Neuronal stem cell (in vitro differentiated cells): ENCODE data around the gene FOXF2.

ENCODE experiments used
- DNase-seq: peaks from one replicate; pipeline ENCODE4 v3.0.0-alpha.2; 2013; ENCODE audit warnings: low spot score
- H2AFZ ChIP-seq: one replicate; pipeline ENCODE4 v1.6.1; 2013; ENCODE audit warnings: mild to moderate bottlenecking, low read length, inconsistent platforms
- H2AK5ac ChIP-seq: 2 replicates; pipeline ENCODE4 v1.6.1; 2013; ENCODE audit warnings: low read depth, mild to moderate bottlenecking, inconsistent platforms, low read length, moderate library complexity, mixed read lengths
- H2BK120ac ChIP-seq: 2 replicates; pipeline ENCODE4 v1.6.1; 2013; ENCODE audit warnings: low read depth, mild to moderate bottlenecking, inconsistent platforms, low read length, moderate library complexity, mixed read lengths
- H2BK12ac ChIP-seq: one replicate; pipeline ENCODE4 v1.6.1; 2013; ENCODE audit warnings: low read length, inconsistent platforms
- H2BK15ac ChIP-seq: 2 replicates; pipeline ENCODE4 v1.6.1; 2013; ENCODE audit warnings: mild to moderate bottlenecking, low read length, inconsistent platforms, mixed read lengths
- H2BK5ac ChIP-seq: one replicate; pipeline ENCODE4 v1.6.1; 2013; ENCODE audit warnings: inconsistent platforms, mild to moderate bottlenecking, low read length, moderate library complexity
- H3K14ac ChIP-seq: one replicate; pipeline ENCODE4 v1.6.1; 2013; ENCODE audit warnings: low read length, inconsistent platforms
- H3K18ac ChIP-seq: 2 replicates; pipeline ENCODE4 v1.6.1; 2013; ENCODE audit warnings: low read length, inconsistent platforms
- H3K23ac ChIP-seq: 2 replicates; pipeline ENCODE4 v1.6.1; 2013; ENCODE audit warnings: low read depth, mild to moderate bottlenecking, mixed read lengths, low read length, inconsistent platforms; ENCODE audit not compliant: poor library complexity
- H3K27ac ChIP-seq: replicated peaks from 3 replicates; pipeline ENCODE4 v1.5.1; 2013; ENCODE audit warnings: low read length, inconsistent platforms
- H3K27me3 ChIP-seq, 3 experiments: 2 replicates each; pipeline ENCODE4 v1.6.1; 2013; ENCODE audit warnings: low read length in 3 of 3, mild to moderate bottlenecking in 2 of 3, inconsistent platforms in 1 of 3, low read depth in 1 of 3, mixed read lengths in 1 of 3, moderate library complexity in 1 of 3; ENCODE audit not compliant: control insufficient read depth in 3 of 3, insufficient read depth in 3 of 3
- H3K36me3 ChIP-seq, 2 donors: replicated peaks in 1 of 2; 2 replicates each; pipeline ENCODE4 v1.6.1; 2013; ENCODE audit warnings: low read length in 2 of 2; ENCODE audit not compliant: control insufficient read depth in 2 of 2, insufficient read depth in 2 of 2
- H3K4ac ChIP-seq: 2 replicates; pipeline ENCODE4 v1.6.1; 2013; ENCODE audit warnings: inconsistent platforms, mild to moderate bottlenecking, low read length, moderate library complexity
- H3K4me1 ChIP-seq, 2 donors: 1 replicate in 1 of 2; 2 replicates in 1 of 2; pipeline ENCODE4 v1.6.1; 2013; ENCODE audit warnings: low read length in 2 of 2, low read depth in 1 of 2; ENCODE audit not compliant: control insufficient read depth in 2 of 2, insufficient read depth in 1 of 2
- H3K4me2 ChIP-seq: one replicate; pipeline ENCODE4 v1.6.1; 2013; ENCODE audit warnings: mild to moderate bottlenecking, low read length, inconsistent platforms; ENCODE audit not compliant: insufficient read depth, poor library complexity, severe bottlenecking
- H3K4me3 ChIP-seq, 2 donors: 2 replicates each; pipeline ENCODE4 v1.5.1; 2013; ENCODE audit warnings: low read length in 2 of 2, mild to moderate bottlenecking in 2 of 2, inconsistent platforms in 1 of 2, moderate library complexity in 1 of 2
- H3K79me1 ChIP-seq: one replicate; pipeline ENCODE4 v1.6.1; 2013; ENCODE audit warnings: low read depth, mild to moderate bottlenecking, inconsistent platforms, low read length, moderate library complexity
- H3K9ac ChIP-seq: one replicate; pipeline ENCODE4 v1.6.1; 2013; ENCODE audit warnings: mild to moderate bottlenecking, low read depth, low read length, inconsistent platforms; ENCODE audit not compliant: poor library complexity
- H3K9me3 ChIP-seq, 2 donors: replicated peaks in 1 of 2; 2 replicates each; pipeline versions ENCODE3 to v1.6.1; 2013; ENCODE audit warnings: low read length in 2 of 2, mild to moderate bottlenecking in 2 of 2, inconsistent platforms in 1 of 2, low read depth in 1 of 2, mixed read lengths in 1 of 2, moderate library complexity in 1 of 2; ENCODE audit not compliant: control insufficient read depth in 2 of 2, insufficient read depth in 1 of 2
- H4K8ac ChIP-seq: one replicate; pipeline ENCODE4 v1.6.1; 2013; ENCODE audit warnings: low read depth, mild to moderate bottlenecking, inconsistent platforms, low read length, moderate library complexity
- H4K91ac ChIP-seq: one replicate; pipeline ENCODE4 v1.6.1; 2013; ENCODE audit warnings: low read length, low read depth, mild to moderate bottlenecking, inconsistent platforms; ENCODE audit not compliant: poor library complexity
- WGBS, 2 donors: extraction: QIAGEN DNeasy Blood & Tissue Kit; methylation state at CpG; one replicate each; pipeline ENCODE4 v1.1.7; 2013; ENCODE audit warnings: missing lambda C conversion rate in 2 of 2, mixed read lengths in 1 of 2; ENCODE audit not compliant: insufficient read length in 2 of 2, insufficient replicate concordance in 1 of 2; ENCODE audit errors: extremely low coverage in 2 of 2; 5-methylcytosine and 5-hydroxymethylcytosine counted together

FOXF2 gene

DNA sequence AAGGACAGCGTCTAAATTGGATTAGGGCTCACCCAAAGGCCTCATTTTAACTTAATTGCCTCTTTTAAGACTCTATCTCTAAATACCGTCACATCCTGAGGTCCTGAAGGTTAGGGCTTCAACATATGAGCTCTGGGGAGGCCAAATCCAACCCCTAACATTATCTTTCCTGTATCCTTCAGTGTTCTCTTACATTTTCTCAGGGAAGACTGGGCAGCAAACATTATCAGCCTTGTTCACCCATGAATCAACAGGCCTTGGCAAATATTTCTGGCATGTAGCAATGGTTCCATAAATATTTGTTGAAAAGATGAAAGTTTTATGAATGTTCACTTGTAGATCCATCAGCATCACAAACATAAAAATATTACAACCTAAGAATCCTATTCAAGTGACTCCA lies 24.6 kb upstream of the FOXF2 start:
- Histone ChIP-seq H3K4me1 (no peaks in the 10 kb centered on the region), H3K27ac (no peak overlapping the region), H3K79me1 (no peaks in the 10 kb centered on the region), H3K9me3 (no peaks in the 10 kb centered on the region), H3K27me3 (peaks cover 0 to 9% (median 0%) of the 10 kb centered on the region in 3 experiments), H3K4ac (no peak overlapping the region), H3K14ac (no peak overlapping the region), H4K8ac (no peak overlapping the region), H3K18ac (no peak overlapping the region), H3K9ac (no peak overlapping the region), H2BK15ac (no peak overlapping the region), H2AK5ac (no peak overlapping the region), H4K91ac (no peak overlapping the region), H3K4me2 (no peak overlapping the region), H2AFZ (no peak overlapping the region), H3K23ac (no peak overlapping the region), H2BK12ac (no peak overlapping the region), H2BK120ac (no peak overlapping the region), H2BK5ac (no peak overlapping the region), H3K4me3 (no peak overlapping the region), H3K36me3 (no peaks in the 10 kb centered on the region)
- WGBS, 2 donors, result no CpG with 5 or more reads among the region's 2 CpGs
- no peak for DNase-seq

DNA sequence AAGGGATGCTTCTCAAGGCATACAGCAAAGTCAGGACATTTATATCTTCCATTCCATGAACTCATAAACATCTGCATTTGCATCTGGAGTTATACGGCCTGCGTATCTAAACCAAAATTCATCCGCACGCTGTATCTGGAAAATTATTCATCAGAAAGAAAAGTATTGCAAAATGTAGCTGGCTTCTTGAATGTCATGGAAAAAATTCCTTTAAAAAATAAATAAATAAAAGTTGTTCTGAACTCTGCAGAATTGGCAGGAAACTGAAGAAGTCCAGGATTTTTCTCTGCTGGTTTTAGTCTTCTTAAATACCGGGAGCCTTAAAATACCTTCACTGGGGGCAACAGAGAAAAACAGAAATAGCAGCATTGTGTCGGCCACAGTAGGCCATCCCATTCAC lies 23.7 kb upstream of the FOXF2 start:
- Histone ChIP-seq H2AK5ac (no peak overlapping the region), H3K36me3 (no peaks in the 10 kb centered on the region), H3K79me1 (no peaks in the 10 kb centered on the region), H4K8ac (no peak overlapping the region), H3K4ac (no peak overlapping the region), H3K27me3 (peaks cover 0 to 9% (median 0%) of the 10 kb centered on the region in 3 experiments), H3K18ac (no peak overlapping the region), H2BK5ac (no peak overlapping the region), H2AFZ (no peak overlapping the region), H3K9me3 (no peaks in the 10 kb centered on the region), H2BK15ac (no peak overlapping the region), H2BK12ac (no peak overlapping the region), H3K23ac (no peak overlapping the region), H3K4me2 (no peak overlapping the region), H3K4me3 (no peak overlapping the region), H2BK120ac (no peak overlapping the region), H3K14ac (no peak overlapping the region), H3K27ac (no peak overlapping the region), H3K4me1 (no peaks in the 10 kb centered on the region), H3K9ac (no peak overlapping the region), H4K91ac (no peak overlapping the region)
- WGBS, 2 donors, result no CpG with 5 or more reads among the region's 6 CpGs
- DNase-seq, result no peak

GRCh38 chr6:1367771-1368170 lies 21.6 kb upstream of the FOXF2 start:
- Histone ChIP-seq H2AFZ (no peak overlapping the region), H2BK12ac (no peak overlapping the region), H4K8ac (no peak overlapping the region), H3K18ac (no peak overlapping the region), H3K9me3 (peaks cover 0 to 7% of the 10 kb centered on the region in 2 donors), H2AK5ac (no peak overlapping the region), H3K4ac (no peak overlapping the region), H2BK5ac (no peak overlapping the region), H3K79me1 (no peaks in the 10 kb centered on the region), H2BK120ac (no peak overlapping the region), H4K91ac (no peak overlapping the region), H3K4me1 (no peaks in the 10 kb centered on the region), H2BK15ac (no peak overlapping the region), H3K4me2 (no peak overlapping the region), H3K9ac (no peak overlapping the region), H3K27ac (no peak overlapping the region), H3K14ac (no peak overlapping the region), H3K36me3 (no peaks in the 10 kb centered on the region), H3K4me3 (no peak overlapping the region), H3K23ac (no peak overlapping the region), H3K27me3 (peaks cover 0 to 19% (median 0%) of the 10 kb centered on the region in 3 experiments)
- WGBS, 2 donors, result no CpG with 5 or more reads among the region's 9 CpGs
- DNase-seq, result no peak

GRCh38 chr6:1368940-1369339 lies 20.4 kb upstream of the FOXF2 start:
- H2AFZ ChIP-seq, result no peak overlapping the region
- H3K9ac ChIP-seq, result no peak overlapping the region
- peaks cover 0 to 7% of the 10 kb centered on the region in 2 donors for H3K9me3 ChIP-seq
- no peak overlapping the region for H4K8ac ChIP-seq
- H3K36me3 ChIP-seq, result no peaks in the 10 kb centered on the region
- no peak overlapping the region for H2BK15ac ChIP-seq
- no CpG with 5 or more reads among the region's 9 CpGs for WGBS, 2 donors
- no peak for DNase-seq
- H2BK120ac ChIP-seq, result no peak overlapping the region
- no peak overlapping the region for H4K91ac ChIP-seq
- no peak overlapping the region for H3K4me2 ChIP-seq
- H3K18ac ChIP-seq, result no peak overlapping the region
- H3K79me1 ChIP-seq, result no peaks in the 10 kb centered on the region
- no peak overlapping the region for H3K14ac ChIP-seq
- H3K27me3 ChIP-seq, result peaks cover 0 to 30% (median 0%) of the 10 kb centered on the region in 3 experiments
- no peak overlapping the region for H3K4ac ChIP-seq
- H3K23ac ChIP-seq, result no peak overlapping the region
- H3K27ac ChIP-seq, result no peak overlapping the region
- no peaks in the 10 kb centered on the region for H3K4me1 ChIP-seq
- H2AK5ac ChIP-seq, result no peak overlapping the region
- no peak overlapping the region for H2BK12ac ChIP-seq
- no peak overlapping the region for H3K4me3 ChIP-seq
- no peak overlapping the region for H2BK5ac ChIP-seq
